B cell (primary cell): ENCODE results near the gene DNAJC15.

Experiments used
- CTCF ChIP-seq: fragments of 200-600 bp; IDR thresholded peaks from one replicate; pipeline ENCODE4 v1.8.0; 2022; ENCODE audit warnings: antibody characterized with exemption, mild to moderate bottlenecking
- EZH2 ChIP-seq: IDR thresholded peaks from 2 replicates; pipeline ENCODE4 v1.6.1; 2012; ENCODE audit warnings: borderline replicate concordance, low read depth, mild to moderate bottlenecking, moderate library complexity, low read length; ENCODE audit not compliant: insufficient read depth, poor library complexity, severe bottlenecking

- TF ChIP-seq EZH2 (no peak), CTCF (no peak)
Measured at GRCh38 chr13:42976066-42976465, 47.3 kb upstream of the DNAJC15 start.
